Measurements from ENCODE around the gene ACTRT2.

ACTRT2 gene

GRCh38 chr1:3021233-3021671 lies at the start of gene ACTRT2:
ACTRT2 (plus strand) TSS chr1:3021467; CDS start chr1:3021687, 220 bp downstream.
- Histone ChIP-seq H3K9me3 (ENCODE audit: control insufficient read depth in 2 of 2, low read length in 2 of 2) (no peaks in the 10 kb centered on the region), H3K27me3 (ENCODE audit: control insufficient read depth in 2 of 2, insufficient read depth in 2 of 2, low read length in 2 of 2) (peaks cover 0 to 5% of the 10 kb centered on the region in 2 donors), H3K36me3 (ENCODE audit: control insufficient read depth in 2 of 2, insufficient read depth in 2 of 2, low read length in 2 of 2) (no peaks in the 10 kb centered on the region), H3K27ac (ENCODE audit: low read depth in 2 of 2, low read length in 2 of 2) (no peak within 1 kb of the TSS), H3K9ac (ENCODE audit: low read depth in 1 of 2, low read length in 2 of 2) (no peak within 1 kb of the TSS), H3K4me1 (ENCODE audit: control insufficient read depth in 2 of 2, insufficient read depth in 2 of 2, low read length in 2 of 2) (no peaks in the 10 kb centered on the region), H3K4me3 (ENCODE audit: low read length in 2 of 2) (no peak within 1 kb of the TSS)

- H3K9me3 ChIP-seq (ENCODE audit: control insufficient read depth in 2 of 2, low read length in 2 of 2), result no peaks in the 10 kb centered on the region
- no peaks in the 10 kb centered on the region for H3K36me3 ChIP-seq (ENCODE audit: control insufficient read depth in 2 of 2, insufficient read depth in 2 of 2, low read length in 2 of 2)
- H3K9ac ChIP-seq (ENCODE audit: low read depth in 1 of 2, low read length in 2 of 2), result no peak overlapping the region
- H3K27me3 ChIP-seq (ENCODE audit: control insufficient read depth in 2 of 2, insufficient read depth in 2 of 2, low read length in 2 of 2), result peaks cover 0 to 4% of the 10 kb centered on the region in 2 donors
- H3K4me1 ChIP-seq (ENCODE audit: control insufficient read depth in 2 of 2, insufficient read depth in 2 of 2, low read length in 2 of 2), result no peaks in the 10 kb centered on the region
- H3K27ac ChIP-seq (ENCODE audit: low read depth in 2 of 2, low read length in 2 of 2), result no peak overlapping the region
- H3K4me3 ChIP-seq (ENCODE audit: low read length in 2 of 2), result no peak overlapping the region
Observed at GRCh38 chr1:2971609-2972008, 49.7 kb upstream of the ACTRT2 start.

GRCh38 chr1:2972011-2972878 lies 49.0 kb upstream of the ACTRT2 start:
- H3K4me1 ChIP-seq (ENCODE audit: control insufficient read depth in 2 of 2, insufficient read depth in 2 of 2, low read length in 2 of 2), result no peaks in the 10 kb centered on the region
- H3K27ac ChIP-seq (ENCODE audit: low read depth in 2 of 2, low read length in 2 of 2), result no peak overlapping the region
- H3K9me3 ChIP-seq (ENCODE audit: control insufficient read depth in 2 of 2, low read length in 2 of 2), result no peaks in the 10 kb centered on the region
- H3K36me3 ChIP-seq (ENCODE audit: control insufficient read depth in 2 of 2, insufficient read depth in 2 of 2, low read length in 2 of 2), result no peaks in the 10 kb centered on the region
- peaks cover 0 to 4% of the 10 kb centered on the region in 2 donors for H3K27me3 ChIP-seq (ENCODE audit: control insufficient read depth in 2 of 2, insufficient read depth in 2 of 2, low read length in 2 of 2)
- H3K4me3 ChIP-seq (ENCODE audit: low read length in 2 of 2), result no peak overlapping the region
- H3K9ac ChIP-seq (ENCODE audit: low read depth in 1 of 2, low read length in 2 of 2), result no peak overlapping the region

GRCh38 chr1:2972879-2973575 lies 48.2 kb upstream of the ACTRT2 start:
- Histone ChIP-seq H3K36me3 (ENCODE audit: control insufficient read depth in 2 of 2, insufficient read depth in 2 of 2, low read length in 2 of 2) (no peaks in the 10 kb centered on the region), H3K27me3 (ENCODE audit: control insufficient read depth in 2 of 2, insufficient read depth in 2 of 2, low read length in 2 of 2) (peaks cover 0 to 4% of the 10 kb centered on the region in 2 donors), H3K4me3 (ENCODE audit: low read length in 2 of 2) (no peak overlapping the region)

GRCh38 chr1:2973601-2974593 lies 47.4 kb upstream of the ACTRT2 start:
- no peak overlapping the region for H3K27ac ChIP-seq (ENCODE audit: low read depth in 2 of 2, low read length in 2 of 2)
- no peaks in the 10 kb centered on the region for H3K4me1 ChIP-seq (ENCODE audit: control insufficient read depth in 2 of 2, insufficient read depth in 2 of 2, low read length in 2 of 2)
- H3K36me3 ChIP-seq (ENCODE audit: control insufficient read depth in 2 of 2, insufficient read depth in 2 of 2, low read length in 2 of 2), result no peaks in the 10 kb centered on the region
- no peaks in the 10 kb centered on the region for H3K9me3 ChIP-seq (ENCODE audit: control insufficient read depth in 2 of 2, low read length in 2 of 2)
- H3K9ac ChIP-seq (ENCODE audit: low read depth in 1 of 2, low read length in 2 of 2), result no peak overlapping the region
- H3K4me3 ChIP-seq (ENCODE audit: low read length in 2 of 2), result no peak overlapping the region
- peaks cover 0 to under 1% of the 10 kb centered on the region in 2 donors for H3K27me3 ChIP-seq (ENCODE audit: control insufficient read depth in 2 of 2, insufficient read depth in 2 of 2, low read length in 2 of 2)

More at GRCh38 chr1:2972879-2973575, 48.2 kb upstream of the ACTRT2 start:
- Histone ChIP-seq H3K27ac (ENCODE audit: low read depth in 2 of 2, low read length in 2 of 2) (no peak overlapping the region), H3K4me1 (ENCODE audit: control insufficient read depth in 2 of 2, insufficient read depth in 2 of 2, low read length in 2 of 2) (no peaks in the 10 kb centered on the region), H3K9me3 (ENCODE audit: control insufficient read depth in 2 of 2, low read length in 2 of 2) (no peaks in the 10 kb centered on the region), H3K9ac (ENCODE audit: low read depth in 1 of 2, low read length in 2 of 2) (no peak overlapping the region)

GRCh38 chr1:2974701-2975301 lies 46.5 kb upstream of the ACTRT2 start:
- no peaks in the 10 kb centered on the region for H3K27me3 ChIP-seq (ENCODE audit: control insufficient read depth in 2 of 2, insufficient read depth in 2 of 2, low read length in 2 of 2)
- no peaks in the 10 kb centered on the region for H3K4me1 ChIP-seq (ENCODE audit: control insufficient read depth in 2 of 2, insufficient read depth in 2 of 2, low read length in 2 of 2)
- H3K4me3 ChIP-seq (ENCODE audit: low read length in 2 of 2), result no peak overlapping the region
- H3K9ac ChIP-seq (ENCODE audit: low read depth in 1 of 2, low read length in 2 of 2), result no peak overlapping the region
- no peak overlapping the region for H3K27ac ChIP-seq (ENCODE audit: low read depth in 2 of 2, low read length in 2 of 2)
- no peaks in the 10 kb centered on the region for H3K36me3 ChIP-seq (ENCODE audit: control insufficient read depth in 2 of 2, insufficient read depth in 2 of 2, low read length in 2 of 2)
- no peaks in the 10 kb centered on the region for H3K9me3 ChIP-seq (ENCODE audit: control insufficient read depth in 2 of 2, low read length in 2 of 2)

- Histone ChIP-seq H3K27me3 (ENCODE audit: control insufficient read depth in 2 of 2, insufficient read depth in 2 of 2, low read length in 2 of 2) (no peaks in the 10 kb centered on the region), H3K36me3 (ENCODE audit: control insufficient read depth in 2 of 2, insufficient read depth in 2 of 2, low read length in 2 of 2) (no peaks in the 10 kb centered on the region), H3K27ac (ENCODE audit: low read depth in 2 of 2, low read length in 2 of 2) (no peak overlapping the region), H3K9me3 (ENCODE audit: control insufficient read depth in 2 of 2, low read length in 2 of 2) (no peaks in the 10 kb centered on the region), H3K9ac (ENCODE audit: low read depth in 1 of 2, low read length in 2 of 2) (no peak overlapping the region), H3K4me1 (ENCODE audit: control insufficient read depth in 2 of 2, insufficient read depth in 2 of 2, low read length in 2 of 2) (no peaks in the 10 kb centered on the region), H3K4me3 (ENCODE audit: low read length in 2 of 2) (no peak overlapping the region)
Observed at GRCh38 chr1:2975466-2976179, 45.6 kb upstream of the ACTRT2 start.

- H3K27ac ChIP-seq (ENCODE audit: low read depth in 2 of 2, low read length in 2 of 2), result no peak overlapping the region
- no peak overlapping the region for H3K9ac ChIP-seq (ENCODE audit: low read depth in 1 of 2, low read length in 2 of 2)
- no peak overlapping the region for H3K4me3 ChIP-seq (ENCODE audit: low read length in 2 of 2)
- no peaks in the 10 kb centered on the region for H3K36me3 ChIP-seq (ENCODE audit: control insufficient read depth in 2 of 2, insufficient read depth in 2 of 2, low read length in 2 of 2)
- H3K4me1 ChIP-seq (ENCODE audit: control insufficient read depth in 2 of 2, insufficient read depth in 2 of 2, low read length in 2 of 2), result no peaks in the 10 kb centered on the region
- no peaks in the 10 kb centered on the region for H3K9me3 ChIP-seq (ENCODE audit: control insufficient read depth in 2 of 2, low read length in 2 of 2)
- H3K27me3 ChIP-seq (ENCODE audit: control insufficient read depth in 2 of 2, insufficient read depth in 2 of 2, low read length in 2 of 2), result no peaks in the 10 kb centered on the region
Observed at GRCh38 chr1:2976180-2976562, 45.1 kb upstream of the ACTRT2 start.

Data from mucosa of rectum (tissue), 2 donors.